IMR-90 (cell line): ENCODE measurements around the gene ANO2. TPM values are rescaled to one million over a fixed set of nuclear protein-coding genes. Genes with fewer than 3 reads are reported as not detected.

ENCODE experiments used
- ATAC-seq: fragments of 200-7000 bp; cut with Tn5 transposase; 2 replicates; pipeline ENCODE4 v1.9.1; 2020; ENCODE audit warnings: low read depth, mild to moderate bottlenecking, moderate library complexity
- BruUV-seq: library from RNA; stranded (reverse); fragments of 400-500 nt; replicated peaks from 2 replicates; lab custom pipeline; 2021; lab: Mats Ljungman, UMichigan
- CTCF ChIA-PET: fragments of 300-600 bp; formaldehyde crosslinking; extraction: SDS; loops from one replicate; lab custom pipeline; 2021; ENCODE audit warnings: antibody characterized with exemption; lab: Yijun Ruan, JAX
- POLR2A ChIA-PET: fragments of 300-600 bp; sonication (Branson Sonifier 250); formaldehyde crosslinking; loops from one replicate; lab custom pipeline; 2022; ENCODE audit warnings: antibody characterized with exemption; ENCODE audit not compliant: unreplicated experiment; lab: Charles Lee
- DNase-seq: peaks from one replicate; pipeline ENCODE4 v3.0.0; 2013
- H2AFZ ChIP-seq: replicated peaks from 2 replicates; pipeline ENCODE3; 2013; ENCODE audit warnings: low read length, mild to moderate bottlenecking; ENCODE audit not compliant: poor library complexity
- H2AK5ac ChIP-seq: 2 replicates; pipeline ENCODE4 v1.6.1; 2013; ENCODE audit warnings: low read depth, low read length, inconsistent platforms
- H2AK9ac ChIP-seq: replicated peaks from 2 replicates; pipeline ENCODE3; 2013; ENCODE audit warnings: mild to moderate bottlenecking, low read depth, low read length, moderate library complexity; ENCODE audit not compliant: poor library complexity
- H2BK120ac ChIP-seq: 2 replicates; pipeline ENCODE4 v1.6.1; 2013; ENCODE audit warnings: low read depth, low read length, inconsistent platforms
- H2BK15ac ChIP-seq: 3 replicates; pipeline ENCODE4 v1.6.1; 2013; ENCODE audit warnings: low read depth, low read length, inconsistent platforms
- H2BK20ac ChIP-seq: 2 replicates; pipeline ENCODE4 v1.6.1; 2013; ENCODE audit warnings: low read depth, mild to moderate bottlenecking, inconsistent platforms, low read length, moderate library complexity
- H2BK5ac ChIP-seq: 2 replicates; pipeline ENCODE4 v1.6.1; 2013; ENCODE audit warnings: mild to moderate bottlenecking, low read depth, low read length, inconsistent platforms; ENCODE audit not compliant: poor library complexity, severe bottlenecking
- H3K14ac ChIP-seq: replicated peaks from 2 replicates; pipeline ENCODE4 v1.6.1; 2013; ENCODE audit warnings: low read depth, low read length, inconsistent platforms
- H3K18ac ChIP-seq: 2 replicates; pipeline ENCODE4 v1.6.1; 2013; ENCODE audit warnings: low read depth, low read length, control low read depth
- H3K23ac ChIP-seq: 2 replicates; pipeline ENCODE4 v1.6.1; 2013; ENCODE audit warnings: low read depth, low read length, inconsistent platforms
- H3K27ac ChIP-seq: 2 replicates; pipeline ENCODE4 v1.5.1; 2013; ENCODE audit warnings: mild to moderate bottlenecking, control low read depth, low read length; ENCODE audit not compliant: insufficient read depth
- H3K27me3 ChIP-seq: 2 replicates; pipeline ENCODE4 v1.6.1; 2013; ENCODE audit warnings: low read length; ENCODE audit not compliant: control insufficient read depth, insufficient read depth
- H3K36me3 ChIP-seq: 2 replicates; pipeline ENCODE4 v1.6.1; 2013; ENCODE audit warnings: low read length, mixed read lengths; ENCODE audit not compliant: control insufficient read depth, insufficient read depth
- H3K4ac ChIP-seq: 2 replicates; pipeline ENCODE4 v1.6.1; 2013; ENCODE audit warnings: low read depth, low read length, inconsistent platforms
- H3K4me1 ChIP-seq: 2 replicates; pipeline ENCODE4 v1.6.1; 2013; ENCODE audit warnings: low read length, mixed read lengths; ENCODE audit not compliant: control insufficient read depth, insufficient read depth
- H3K4me2 ChIP-seq: 2 replicates; pipeline ENCODE4 v1.6.1; 2013; ENCODE audit warnings: low read depth, mild to moderate bottlenecking, control low read depth, low read length, moderate library complexity
- H3K4me3 ChIP-seq: 2 replicates; pipeline ENCODE4 v1.5.1; 2013; ENCODE audit warnings: low read depth, mild to moderate bottlenecking, control low read depth, low read length, moderate library complexity; ENCODE audit not compliant: insufficient read depth
- H3K56ac ChIP-seq: 2 replicates; pipeline ENCODE4 v1.6.1; 2013; ENCODE audit warnings: low read length, inconsistent platforms; ENCODE audit not compliant: insufficient read depth; ENCODE audit errors: extremely low read depth
- H3K79me1 ChIP-seq, 2 experiments: 2 replicates each; pipeline ENCODE4 v1.6.1; 2013; ENCODE audit warnings: low read length in 2 of 2, inconsistent platforms in 1 of 2, low read depth in 1 of 2
- H3K9ac ChIP-seq: 2 replicates; pipeline ENCODE4 v1.6.1; 2013; ENCODE audit warnings: low read depth, low read length, control low read depth
- H3K9me1 ChIP-seq: 2 replicates; pipeline ENCODE4 v1.6.1; 2013; ENCODE audit warnings: low read length, inconsistent platforms; ENCODE audit not compliant: insufficient read depth
- H3K9me3 ChIP-seq: 2 replicates; pipeline ENCODE4 v1.6.1; 2013; ENCODE audit warnings: low read length; ENCODE audit not compliant: control insufficient read depth, insufficient read depth
- H4K20me1 ChIP-seq: 2 replicates; pipeline ENCODE4 v1.6.1; 2013; ENCODE audit warnings: low read length, inconsistent platforms; ENCODE audit not compliant: insufficient read depth
- H4K5ac ChIP-seq: 2 replicates; pipeline ENCODE4 v1.6.1; 2013; ENCODE audit warnings: mild to moderate bottlenecking, low read depth, low read length, control low read depth
- H4K8ac ChIP-seq, 2 experiments: 2 replicates each; pipeline ENCODE4 v1.6.1; 2013; ENCODE audit warnings: low read depth in 2 of 2, low read length in 2 of 2, control low read depth in 1 of 2, inconsistent platforms in 1 of 2
- H4K91ac ChIP-seq: 2 replicates; pipeline ENCODE4 v1.6.1; 2013; ENCODE audit warnings: low read depth, low read length, inconsistent platforms; ENCODE audit not compliant: insufficient read depth
- CHD1 ChIP-seq: IDR thresholded peaks from 2 replicates; pipeline ENCODE4 v1.6.1; 2012; ENCODE audit warnings: low read depth, low read length, improper control_type of control experiment
- MAFK ChIP-seq: IDR thresholded peaks from 2 replicates; pipeline ENCODE4 v1.6.1; 2012; ENCODE audit warnings: low read depth, low read length, improper control_type of control experiment
- MAZ ChIP-seq: IDR thresholded peaks from 2 replicates; pipeline ENCODE4 v1.6.1; 2012; ENCODE audit warnings: low read depth, mild to moderate bottlenecking, low read length, improper control_type of control experiment, moderate library complexity, borderline replicate concordance
- NFE2L2 ChIP-seq: fragments of 150-350 bp; IDR thresholded peaks from 2 replicates; pipeline ENCODE4 v1.6.1; 2016; ENCODE audit warnings: low read depth, mild to moderate bottlenecking, low read length
- WGBS, 2 experiments: methylation state at CpG; one replicate each; pipeline versions ENCODE4 v1.1.5 to v1.1.7; 2013; ENCODE audit warnings: missing lambda C conversion rate in 2 of 2; ENCODE audit not compliant: insufficient read length in 1 of 2; ENCODE audit errors: extremely low coverage in 2 of 2; 5-methylcytosine and 5-hydroxymethylcytosine counted together
- dilution Hi-C: fragments of 300-500 bp; cut with HindIII; formaldehyde crosslinking; loops from one replicate; pipeline ENCODE4 v1.14.3; 2018; ENCODE audit warnings: low sequenced_read_pairs; ENCODE audit not compliant: unreplicated experiment
- in situ Hi-C: fragments of 300-500 bp; cut with MboI; formaldehyde crosslinking; loops from 3 replicates; pipeline ENCODE4 v1.14.3; 2019; ENCODE audit warnings: low sequenced_read_pairs, inconsistent platforms, mixed read lengths
- intact Hi-C: fragments of 100-400 bp; cut with micrococcal nuclease; formaldehyde crosslinking; loops from 2 replicates; pipeline ENCODE4 v1.10.0; 2022
- polyA plus RNA-seq, 3 experiments: library from polyadenylated mRNA; depleted of rRNA; stranded (reverse); fragments of >200 nt; gene quantifications; 2 replicates each; pipeline ENCODE4 v1.2.3, GENCODE V29; 2012; ENCODE audit warnings: low replicate concordance in 1 of 3
- total RNA-seq: library from RNA; depleted of rRNA; stranded (reverse); fragments of >200 nt; gene quantifications from 2 replicates; pipeline ENCODE4 v1.2.3, GENCODE V29; 2012

ANO2 gene
- total and polyA plus RNA-seq, 2 of the 4 experiments (the other 2 are of a cell fraction), result 0.22 TPM; not detected in 1

GRCh38 chr12:5590316-5590715 lies 354.7 kb downstream of the ANO2 start:
- intact Hi-C loops (no loop called here), in situ Hi-C loops (no loop called here), dilution Hi-C loops (no loop called here)
- H3K4ac ChIP-seq, result no peak overlapping the region
- H2AK9ac ChIP-seq, result no peak overlapping the region
- H2BK120ac ChIP-seq, result no peak overlapping the region
- H3K9me1 ChIP-seq, result peaks cover 4% of the 10 kb centered on the region
- H2AK5ac ChIP-seq, result no peak overlapping the region
- no peak overlapping the region for H3K56ac ChIP-seq
- no peak overlapping the region for H4K8ac ChIP-seq
- H4K20me1 ChIP-seq, result no peaks in the 10 kb centered on the region
- no peaks in the 10 kb centered on the region for H3K79me1 ChIP-seq
- no peak overlapping the region for H2AFZ ChIP-seq
- no peaks in the 10 kb centered on the region for H3K36me3 ChIP-seq
- H3K27ac ChIP-seq, result no peak overlapping the region
- ChIA-PET POLR2A (no interaction called here), CTCF (no interaction called here)
- peaks cover 20% of the 10 kb centered on the region for H3K4me1 ChIP-seq
- H4K5ac ChIP-seq, result no peak overlapping the region
- BruUV-seq, result no TSS peak
- no peak for DNase-seq
- no peak for ATAC-seq
- H2BK5ac ChIP-seq, result no peak overlapping the region
- H3K9me3 ChIP-seq, result no peaks in the 10 kb centered on the region
- H3K27me3 ChIP-seq, result peaks cover 9% of the 10 kb centered on the region
- no peak overlapping the region for H3K14ac ChIP-seq
- TF ChIP-seq CHD1 (no peak), MAZ (no peak), NFE2L2 (no peak), MAFK (no peak)
- H3K9ac ChIP-seq, result no peak overlapping the region
- H3K18ac ChIP-seq, result no peak overlapping the region
- whole genome bisulfite sequencing, 2 experiments, result 89% methylated on average over 4 of the region's 8 CpGs; no CpG with 5 or more reads in 1 of the 2 experiments
- no peak overlapping the region for H3K23ac ChIP-seq
- no peak overlapping the region for H2BK20ac ChIP-seq
- H3K4me3 ChIP-seq, result no peak overlapping the region
- H4K91ac ChIP-seq, result no peak overlapping the region
- H3K4me2 ChIP-seq, result no peak overlapping the region
- no peak overlapping the region for H2BK15ac ChIP-seq
